HepG2 (cell line): ENCODE measurements around the gene ARHGAP9. TPM values are rescaled to one million over a fixed set of nuclear protein-coding genes. Genes with fewer than 3 reads are reported as not detected.
A peak's percentile ranks its signal among the peaks of the same experiment; 100 is the strongest.

Experiments used
- ATM ChIP-seq: fragments of 450-650 bp; IDR thresholded peaks from 2 replicates; pipeline ENCODE4 v1.7.1; 2017; ENCODE audit warnings: mild to moderate bottlenecking, borderline replicate concordance
- JARID2 ChIP-seq: sonication (generic); formaldehyde crosslinking; IDR thresholded peaks from 2 replicates; pipeline ENCODE4 v1.8.1; 2023; ENCODE audit warnings: missing genetic modification reagents, inconsistent platforms; ENCODE audit not compliant: insufficient replicate concordance
- KLF12 ChIP-seq: sonication (generic); formaldehyde crosslinking; IDR thresholded peaks from 2 replicates; pipeline ENCODE4 v1.4.0; 2020; ENCODE audit warnings: missing genetic modification reagents, borderline replicate concordance
- KLF9 ChIP-seq: IDR thresholded peaks from 2 replicates; pipeline ENCODE4 v1.6.1; 2016; ENCODE audit warnings: low read depth
- MYNN ChIP-seq: sonication (generic); formaldehyde crosslinking; IDR thresholded peaks from 2 replicates; pipeline ENCODE4 v1.4.0; 2020; ENCODE audit warnings: mild to moderate bottlenecking, low read depth, missing genetic modification reagents
- NKX3-1 ChIP-seq: sonication (generic); formaldehyde crosslinking; IDR thresholded peaks from 2 replicates; pipeline ENCODE4 v1.5.0; 2020; ENCODE audit warnings: missing genetic modification reagents
- PHF20 ChIP-seq: sonication (generic); formaldehyde crosslinking; IDR thresholded peaks from 2 replicates; pipeline ENCODE4 v1.5.0; 2020; ENCODE audit warnings: mild to moderate bottlenecking, missing genetic modification reagents
- POLR2G ChIP-seq: fragments of 200-400 bp; formaldehyde crosslinking; IDR thresholded peaks from 2 replicates; pipeline ENCODE4 v1.6.1; 2018; ENCODE audit warnings: mild to moderate bottlenecking, low read depth, low read length, moderate library complexity
- SAP130 ChIP-seq: IDR thresholded peaks from 2 replicates; pipeline ENCODE4 v1.6.1; 2016; ENCODE audit warnings: low read depth
- XBP1 ChIP-seq: sonication (generic); formaldehyde crosslinking; IDR thresholded peaks from 2 replicates; pipeline ENCODE4 v1.5.0; 2020; ENCODE audit warnings: missing genetic modification reagents
- ZBTB20 ChIP-seq: sonication (generic); formaldehyde crosslinking; IDR thresholded peaks from 2 replicates; pipeline ENCODE4 v1.8.1; 2023; ENCODE audit warnings: missing genetic modification reagents, low read depth, mild to moderate bottlenecking, borderline replicate concordance
- ZNF337 ChIP-seq: sonication (generic); formaldehyde crosslinking; IDR thresholded peaks from 2 replicates; pipeline ENCODE4 v1.5.1; 2020; ENCODE audit warnings: missing genetic modification reagents, low read depth, mild to moderate bottlenecking, borderline replicate concordance
- ZNF431 ChIP-seq: sonication (generic); formaldehyde crosslinking; IDR thresholded peaks from 2 replicates; pipeline ENCODE4 v1.9.0; 2022; ENCODE audit warnings: missing genetic modification reagents, low read depth, mild to moderate bottlenecking, borderline replicate concordance
- ZNF460 ChIP-seq: sonication (generic); formaldehyde crosslinking; IDR thresholded peaks from 2 replicates; pipeline ENCODE4 v1.5.1; 2020; ENCODE audit warnings: missing genetic modification reagents, mild to moderate bottlenecking, borderline replicate concordance
- ZNF660 ChIP-seq: sonication (generic); formaldehyde crosslinking; IDR thresholded peaks from 2 replicates; pipeline ENCODE4 v1.5.1; 2020; ENCODE audit warnings: mild to moderate bottlenecking, low read depth, missing genetic modification reagents, borderline replicate concordance
- ZNF782 ChIP-seq: sonication (generic); formaldehyde crosslinking; IDR thresholded peaks from 2 replicates; pipeline ENCODE4 v1.4.0; 2020; ENCODE audit warnings: missing genetic modification reagents, mild to moderate bottlenecking, borderline replicate concordance
- ZNF879 ChIP-seq: sonication (generic); formaldehyde crosslinking; IDR thresholded peaks from 2 replicates; pipeline ENCODE4 v1.8.1; 2023; ENCODE audit warnings: missing genetic modification reagents
- ZSCAN9 ChIP-seq: IDR thresholded peaks from 2 replicates; pipeline ENCODE4 v1.6.1; 2016; ENCODE audit warnings: borderline replicate concordance
- polyA plus RNA-seq, 8 experiments: library from polyadenylated mRNA; depleted of rRNA in 3 of 8; stranded (reverse) in 7 of 8; unstranded in 1 of 8; fragments of >200 nt; fragmentation: Illumina TruSeq in 4 of 8; extraction: Trizol in 4 of 8; gene quantifications; 2 replicates each; pipeline versions ENCODE4 v1.2.1 to v1.2.3, GENCODE V29; 2011 to 2016; ENCODE audit warnings: low read depth in 4 of 8, missing spikeins in 1 of 8, mixed read lengths in 1 of 8; ENCODE audit not compliant: insufficient read depth in 1 of 8
- total RNA-seq, 5 experiments: library from RNA; depleted of rRNA; stranded (reverse); fragments of >200 nt; fragmentation: Illumina TruSeq; extraction: Trizol; gene quantifications; 2 replicates each; pipeline ENCODE4 v1.2.3, GENCODE V29; 2016; ENCODE audit warnings: low read depth in 1 of 5
- TF ChIP-seq, protein P1 (sequence below): sonication (generic); formaldehyde crosslinking; conservative IDR thresholded peaks from 2 replicates; pipeline ENCODE4 v1.4.0; 2020; ENCODE audit warnings: missing genetic modification reagents
- TF ChIP-seq, protein P2 (sequence below): sonication (generic); formaldehyde crosslinking; IDR thresholded peaks from 2 replicates; pipeline ENCODE4 v1.5.0; 2020; ENCODE audit warnings: missing genetic modification reagents
- TF ChIP-seq, protein P3 (sequence below): sonication (generic); formaldehyde crosslinking; IDR thresholded peaks from 2 replicates; pipeline ENCODE4 v1.9.0; 2022; ENCODE audit warnings: missing genetic modification reagents, mild to moderate bottlenecking, borderline replicate concordance
- TF ChIP-seq, protein P4 (sequence below), 2 experiments: sonication (generic) in 1 of 2; formaldehyde crosslinking in 1 of 2; IDR thresholded peaks; 2 replicates each; pipeline versions ENCODE4 v1.4.0 to v1.6.1; 2016 to 2020; ENCODE audit warnings: borderline replicate concordance in 1 of 2, low read depth in 1 of 2, mild to moderate bottlenecking in 1 of 2, missing genetic modification reagents in 1 of 2

The ARHGAP9 gene
- total and polyA plus RNA-seq, 2 of the 13 experiments (the other 11 are each of a cell fraction or from before 2014, with no cell fraction given), result 0.18 to 1.2 TPM

DNA sequence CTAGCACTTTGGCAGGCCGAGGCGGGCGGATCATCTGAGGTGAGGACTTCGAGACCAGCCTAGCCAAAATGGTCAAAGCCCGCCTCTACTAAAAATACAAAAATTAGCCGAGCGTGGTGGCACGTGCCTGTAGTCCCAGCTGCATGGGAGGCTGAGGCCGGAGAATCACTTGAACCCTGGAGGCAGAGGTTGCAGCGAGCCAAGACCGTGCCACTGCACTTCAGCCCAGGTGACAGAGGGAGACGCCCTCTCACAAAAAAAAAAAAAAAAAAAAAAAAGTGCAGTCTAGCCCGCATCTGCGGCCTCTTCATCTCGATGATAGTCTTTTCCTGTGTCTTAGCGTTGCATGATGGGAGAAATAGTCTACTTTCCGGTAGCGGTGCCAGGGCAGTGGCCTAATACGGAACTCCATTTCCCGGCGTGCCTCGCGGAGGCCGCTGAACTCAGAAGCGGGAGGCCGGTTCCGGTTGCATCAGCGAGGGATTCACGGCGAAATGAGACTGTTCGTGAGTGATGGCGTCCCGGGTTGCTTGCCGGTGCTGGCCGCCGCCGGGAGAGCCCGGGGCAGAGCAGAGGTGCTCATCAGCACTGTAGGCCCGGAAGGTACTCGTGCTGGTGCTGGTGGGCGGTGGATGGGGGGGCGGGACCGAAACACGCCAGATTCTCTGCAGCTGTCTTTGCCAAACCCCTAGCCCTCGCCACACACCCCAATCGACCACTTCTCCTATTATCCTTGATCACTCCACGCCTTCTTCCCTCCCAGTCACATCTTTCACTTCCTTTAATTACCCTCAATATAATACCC lies 8.1 kb upstream of the ARHGAP9 start, which contains the start of gene MARS1 (continued):
- TF ChIP-seq NKX3-1 (CRISPR knock-in tag), result no peak
- no peak for TF ChIP-seq XBP1 (CRISPR knock-in tag)
- no peak for TF ChIP-seq ZNF782
- TF ChIP-seq, protein P1, sequence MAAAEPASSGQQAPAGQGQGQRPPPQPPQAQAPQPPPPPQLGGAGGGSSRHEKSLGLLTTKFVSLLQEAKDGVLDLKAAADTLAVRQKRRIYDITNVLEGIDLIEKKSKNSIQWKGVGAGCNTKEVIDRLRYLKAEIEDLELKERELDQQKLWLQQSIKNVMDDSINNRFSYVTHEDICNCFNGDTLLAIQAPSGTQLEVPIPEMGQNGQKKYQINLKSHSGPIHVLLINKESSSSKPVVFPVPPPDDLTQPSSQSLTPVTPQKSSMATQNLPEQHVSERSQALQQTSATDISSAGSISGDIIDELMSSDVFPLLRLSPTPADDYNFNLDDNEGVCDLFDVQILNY (CRISPR knock-in tag), result no peak
- TF ChIP-seq ATM, result no peak
- peak; percentile 90 for TF ChIP-seq POLR2G
- peak; percentile 71; the same call in 1 of the 2 replicates for TF ChIP-seq KLF12
- TF ChIP-seq, protein P2, sequence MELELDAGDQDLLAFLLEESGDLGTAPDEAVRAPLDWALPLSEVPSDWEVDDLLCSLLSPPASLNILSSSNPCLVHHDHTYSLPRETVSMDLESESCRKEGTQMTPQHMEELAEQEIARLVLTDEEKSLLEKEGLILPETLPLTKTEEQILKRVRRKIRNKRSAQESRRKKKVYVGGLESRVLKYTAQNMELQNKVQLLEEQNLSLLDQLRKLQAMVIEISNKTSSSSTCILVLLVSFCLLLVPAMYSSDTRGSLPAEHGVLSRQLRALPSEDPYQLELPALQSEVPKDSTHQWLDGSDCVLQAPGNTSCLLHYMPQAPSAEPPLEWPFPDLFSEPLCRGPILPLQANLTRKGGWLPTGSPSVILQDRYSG (CRISPR knock-in tag), result no peak
- TF ChIP-seq ZNF460, result no peak; the same call in 1 of the 2 replicates
- no peak for TF ChIP-seq ZNF879 (CRISPR knock-in tag)
- no peak for TF ChIP-seq KLF9
- peak; percentile 88 for TF ChIP-seq PHF20 (CRISPR knock-in tag)
- TF ChIP-seq MYNN, result no peak
- TF ChIP-seq SAP130 (CRISPR knock-in tag), result peak; percentile 97
- TF ChIP-seq, protein P3, sequence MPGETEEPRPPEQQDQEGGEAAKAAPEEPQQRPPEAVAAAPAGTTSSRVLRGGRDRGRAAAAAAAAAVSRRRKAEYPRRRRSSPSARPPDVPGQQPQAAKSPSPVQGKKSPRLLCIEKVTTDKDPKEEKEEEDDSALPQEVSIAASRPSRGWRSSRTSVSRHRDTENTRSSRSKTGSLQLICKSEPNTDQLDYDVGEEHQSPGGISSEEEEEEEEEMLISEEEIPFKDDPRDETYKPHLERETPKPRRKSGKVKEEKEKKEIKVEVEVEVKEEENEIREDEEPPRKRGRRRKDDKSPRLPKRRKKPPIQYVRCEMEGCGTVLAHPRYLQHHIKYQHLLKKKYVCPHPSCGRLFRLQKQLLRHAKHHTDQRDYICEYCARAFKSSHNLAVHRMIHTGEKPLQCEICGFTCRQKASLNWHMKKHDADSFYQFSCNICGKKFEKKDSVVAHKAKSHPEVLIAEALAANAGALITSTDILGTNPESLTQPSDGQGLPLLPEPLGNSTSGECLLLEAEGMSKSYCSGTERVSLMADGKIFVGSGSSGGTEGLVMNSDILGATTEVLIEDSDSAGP (CRISPR knock-in tag), result peak; percentile 81; the same call in 1 of the 2 replicates
- TF ChIP-seq ZNF431, result no peak
- TF ChIP-seq ZSCAN9, result no peak
- TF ChIP-seq ZNF660 (CRISPR knock-in tag), result no peak
- TF ChIP-seq JARID2 (CRISPR knock-in tag), result no peak
- TF ChIP-seq ZNF337 (CRISPR knock-in tag), result no peak
- peak; percentile 37; the same call in 1 of the 2 replicates for TF ChIP-seq ZBTB20
- TF ChIP-seq, protein P4, sequence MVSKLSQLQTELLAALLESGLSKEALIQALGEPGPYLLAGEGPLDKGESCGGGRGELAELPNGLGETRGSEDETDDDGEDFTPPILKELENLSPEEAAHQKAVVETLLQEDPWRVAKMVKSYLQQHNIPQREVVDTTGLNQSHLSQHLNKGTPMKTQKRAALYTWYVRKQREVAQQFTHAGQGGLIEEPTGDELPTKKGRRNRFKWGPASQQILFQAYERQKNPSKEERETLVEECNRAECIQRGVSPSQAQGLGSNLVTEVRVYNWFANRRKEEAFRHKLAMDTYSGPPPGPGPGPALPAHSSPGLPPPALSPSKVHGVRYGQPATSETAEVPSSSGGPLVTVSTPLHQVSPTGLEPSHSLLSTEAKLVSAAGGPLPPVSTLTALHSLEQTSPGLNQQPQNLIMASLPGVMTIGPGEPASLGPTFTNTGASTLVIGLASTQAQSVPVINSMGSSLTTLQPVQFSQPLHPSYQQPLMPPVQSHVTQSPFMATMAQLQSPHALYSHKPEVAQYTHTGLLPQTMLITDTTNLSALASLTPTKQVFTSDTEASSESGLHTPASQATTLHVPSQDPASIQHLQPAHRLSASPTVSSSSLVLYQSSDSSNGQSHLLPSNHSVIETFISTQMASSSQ (IDR thresholded peaks at IDR 0.05; ENCODE audit: low read depth), result no peak
- TF ChIP-seq, protein P4 (CRISPR knock-in tag; IDR thresholded peaks at IDR 0.05; ENCODE audit: borderline replicate concordance), result no peak
